ENCODE data around the gene FH. TPM values are rescaled to one million over a fixed set of nuclear protein-coding genes. Genes with fewer than 3 reads are reported as not detected.

FH gene
- polyA plus RNA-seq, 2 of the 4 experiments (the other 2 are of a cell fraction) = 98.7 to 99.8 TPM

- TF ChIP-seq GATA3 (IDR thresholded peaks at IDR 0.05; ENCODE audit: borderline replicate concordance) (no peak), EHF (CRISPR knock-in tag; IDR thresholded peaks at IDR 0.05) (no peak), NPAS2 (CRISPR knock-in tag; IDR thresholded peaks at IDR 0.05; ENCODE audit: borderline replicate concordance) (no peak), BCL3 (IDR thresholded peaks at IDR 0.05) (no peak), NFE2L2 (conservative IDR thresholded peaks at IDR 0.05; ENCODE audit: low read length) (no peak), POLR2A (IDR thresholded peaks at IDR 0.05; ENCODE audit: low read length) (no peak), RFX5 (IDR thresholded peaks at IDR 0.05) (no peak), POLR2AphosphoS2 (conservative IDR thresholded peaks at IDR 0.05; ENCODE audit: low read length) (no peak)
These were observed 57.2 kb downstream of the FH start (continued) for GRCh38 chr1:241462391-241462790.

GRCh38 chr1:241460098-241460873 is 59.3 kb downstream of the FH start:
- Histone ChIP-seq H3K9me3 (no peaks in the 10 kb centered on the region), H3K4me3 (no peak overlapping the region), H3K4me1 (no peaks in the 10 kb centered on the region), H3K27ac (no peak overlapping the region), H3K4me2 (no peak overlapping the region)
- FAIRE-seq (no peak), ATAC-seq (no peak), DNase-seq (ENCODE audit: low read depth in 1 of 2, low spot score in 1 of 2) (no peak)
- WGBS (ENCODE audit: missing lambda C conversion rate) = 34% methylated on average over 6 of the region's 6 CpGs
- TF ChIP-seq NFE2L2 (conservative IDR thresholded peaks at IDR 0.05; ENCODE audit: low read length) (no peak), FOSB (CRISPR knock-in tag; IDR thresholded peaks at IDR 0.05) (no peak), SREBF2 (IDR thresholded peaks at IDR 0.05) (no peak), ZC3H11A (IDR thresholded peaks at IDR 0.05) (no peak), ELK1 (IDR thresholded peaks at IDR 0.05; ENCODE audit: low read depth, low read length) (no peak), PBX3 (IDR thresholded peaks at IDR 0.05) (no peak), RFX5 (IDR thresholded peaks at IDR 0.05) (no peak), SMC3 (IDR thresholded peaks at IDR 0.05) (no peak), HOXB5 (CRISPR knock-in tag; IDR thresholded peaks at IDR 0.05) (no peak), CHD2 (IDR thresholded peaks at IDR 0.05; ENCODE audit: low read length, partially characterized antibody) (no peak), HDAC2 (IDR thresholded peaks at IDR 0.05) (no peak), ESRRA (IDR thresholded peaks at IDR 0.05; ENCODE audit: borderline replicate concordance, low read length) (no peak), POLR2AphosphoS2 (conservative IDR thresholded peaks at IDR 0.05; ENCODE audit: low read length) (no peak), HMGXB4 (CRISPR knock-in tag; IDR thresholded peaks at IDR 0.05; ENCODE audit: borderline replicate concordance) (no peak), ATOH8 (CRISPR knock-in tag; IDR thresholded peaks at IDR 0.05; ENCODE audit: low read depth) (no peak)
- ChIA-PET POLR2A (no interaction called here), CTCF (no interaction called here)
